GM19099 (cell line): ENCODE data around the gene NHLH2.

Experiments
- POLR2A ChIP-seq: IDR thresholded peaks from 3 replicates; pipeline ENCODE4 v1.6.1; 2011; ENCODE audit warnings: low read depth; ENCODE audit not compliant: insufficient read length; ENCODE audit errors: extremely low read depth

NHLH2 gene

GRCh38 chr1:115828101-115829022, 12.6 kb downstream of the NHLH2 start:
- no peak for TF ChIP-seq POLR2A

- TF ChIP-seq POLR2A = no peak
Measured at GRCh38 chr1:115827452-115828044, 13.4 kb downstream of the NHLH2 start.

GRCh38 chr1:115826628-115827027, 14.3 kb downstream of the NHLH2 start:
- TF ChIP-seq POLR2A = no peak

GRCh38 chr1:115822117-115822516, 18.8 kb downstream of the NHLH2 start:
- TF ChIP-seq POLR2A = no peak

- no peak for TF ChIP-seq POLR2A
Measured at GRCh38 chr1:115815694-115816093, 25.2 kb downstream of the NHLH2 start.

GRCh38 chr1:115814685-115815398, 26.1 kb downstream of the NHLH2 start:
- TF ChIP-seq POLR2A = no peak

- TF ChIP-seq POLR2A = no peak
Measured at GRCh38 chr1:115813727-115814126, 27.2 kb downstream of the NHLH2 start.

GRCh38 chr1:115811140-115811828, 29.6 kb downstream of the NHLH2 start:
- TF ChIP-seq POLR2A = no peak

- no peak for TF ChIP-seq POLR2A
Measured at GRCh38 chr1:115810609-115811008, 30.3 kb downstream of the NHLH2 start.

GRCh38 chr1:115809847-115810246, 31.1 kb downstream of the NHLH2 start:
- no peak for TF ChIP-seq POLR2A

GRCh38 chr1:115809076-115809475, 31.9 kb downstream of the NHLH2 start:
- no peak for TF ChIP-seq POLR2A

GRCh38 chr1:115807723-115808122, 33.2 kb downstream of the NHLH2 start:
- TF ChIP-seq POLR2A = no peak

- TF ChIP-seq POLR2A = no peak
Measured at GRCh38 chr1:115805597-115805996, 35.3 kb downstream of the NHLH2 start.

GRCh38 chr1:115802416-115802815, 38.5 kb downstream of the NHLH2 start:
- no peak for TF ChIP-seq POLR2A

GRCh38 chr1:115797486-115797885, 43.4 kb downstream of the NHLH2 start:
- no peak for TF ChIP-seq POLR2A
